ENCODE measurements around the gene PLXDC2.

The PLXDC2 gene

GRCh38 chr10:20215547-20216152 lies 399.4 kb downstream of the PLXDC2 start (continued):
- TF ChIP-seq ZFP41 (tag by site-specific recombination; IDR thresholded peaks at IDR 0.05; ENCODE audit: borderline replicate concordance) (no peak), ZNF677 (tag by site-specific recombination; IDR thresholded peaks at IDR 0.05) (no peak)

GRCh38 chr10:20221356-20221755 lies 405.1 kb downstream of the PLXDC2 start:
- Histone ChIP-seq H3K36me3 (ENCODE audit: control insufficient read depth in 2 of 2, insufficient read depth in 1 of 2, low read length in 2 of 2) (no peaks in the 10 kb centered on the region; a peak in 1 of 3 replicates), H3K4me1 (ENCODE audit: control insufficient read depth, insufficient read depth, low read length) (no peaks in the 10 kb centered on the region), H3K4me3 (ENCODE audit: low read depth, low read length) (no peak overlapping the region), H3K27ac (ENCODE audit: extremely low read depth, low read depth, low read length) (no peak overlapping the region), H3K9me3 (ENCODE audit: control insufficient read depth, insufficient read depth, low read depth, low read length) (no peaks in the 10 kb centered on the region)
- ChIA-PET CTCF (no interaction called here), POLR2A (no interaction called here)
- no peak for TF ChIP-seq ZNF449 (tag by site-specific recombination; IDR thresholded peaks at IDR 0.05)
- TF ChIP-seq ZNF530 (tag by site-specific recombination; IDR thresholded peaks at IDR 0.05; ENCODE audit: low read depth), result no peak
- no peak for TF ChIP-seq MZF1 (tag by site-specific recombination; IDR thresholded peaks at IDR 0.05; ENCODE audit: borderline replicate concordance)
- no peak for TF ChIP-seq ZNF692 (tag by site-specific recombination; IDR thresholded peaks at IDR 0.05)
- TF ChIP-seq TSHZ1 (tag by site-specific recombination; IDR thresholded peaks at IDR 0.05; ENCODE audit: borderline replicate concordance), result no peak
- TF ChIP-seq ZNF280C (tag by site-specific recombination; IDR thresholded peaks at IDR 0.05), result no peak
- TF ChIP-seq ZBTB26 (tag by site-specific recombination; optimal IDR thresholded peaks at IDR 0.05), result no peak
- TF ChIP-seq ZNF138 (tag by site-specific recombination; IDR thresholded peaks at IDR 0.05; ENCODE audit: borderline replicate concordance), result no peak
- no peak for TF ChIP-seq GFI1B (tag by site-specific recombination; IDR thresholded peaks at IDR 0.05)
- no peak for TF ChIP-seq RBAK (tag by site-specific recombination; IDR thresholded peaks at IDR 0.05)
- no peak for TF ChIP-seq ZBTB6 (tag by site-specific recombination; IDR thresholded peaks at IDR 0.05)
- no peak for TF ChIP-seq ZNF302 (tag by site-specific recombination; IDR thresholded peaks at IDR 0.05; ENCODE audit: low read depth)
